ENCODE data around the gene ABCD1. TPM values are rescaled to one million over a fixed set of nuclear protein-coding genes. Genes with fewer than 3 reads are reported as not detected.

Gene ABCD1
- total RNA-seq, 1 experiment from 2014 or later: 9.1 TPM

DNA sequence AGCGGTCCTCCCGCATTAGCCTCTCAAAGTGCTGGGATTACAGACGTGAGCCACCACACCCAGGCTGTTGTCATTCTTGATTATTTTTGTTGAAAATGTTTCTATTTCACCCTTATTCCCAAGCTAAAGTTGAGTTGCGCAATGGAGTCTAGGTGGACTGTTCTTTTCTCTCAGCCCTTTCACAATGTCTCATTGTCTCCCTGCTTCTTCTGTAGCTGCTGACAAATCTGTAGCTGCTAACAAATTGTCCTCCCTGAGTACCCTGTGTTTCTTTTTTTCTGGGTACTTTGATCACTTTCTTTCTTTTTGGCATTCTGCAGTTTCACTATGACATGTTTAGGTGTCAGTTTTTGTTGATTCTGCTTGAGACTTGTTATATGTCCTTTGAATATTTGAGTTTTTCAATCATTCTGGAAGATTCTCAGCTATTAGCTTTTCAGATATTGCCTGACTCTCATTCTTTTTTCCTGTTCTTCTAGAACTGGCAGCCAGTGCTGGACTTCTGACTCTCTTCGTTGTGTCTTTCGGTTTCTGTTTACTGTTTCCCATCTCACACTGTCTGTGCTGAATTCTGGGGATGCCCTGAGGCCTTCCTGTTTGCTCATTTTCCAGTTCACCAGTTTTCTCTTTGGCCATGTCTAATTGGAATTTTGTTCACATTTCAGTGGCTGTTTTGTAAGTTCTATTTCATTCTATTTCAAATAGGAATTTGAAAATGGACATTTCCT lies 6.6 kb downstream of the ABCD1 start:
- DNase-seq (ENCODE audit: low spot score) (no peak), ATAC-seq (no peak)
- Mint-ChIP-seq H3K27me3 (ENCODE audit: low read depth) (no peaks in the 10 kb centered on the region; the same call in 1 of the 2 replicates), H3K27ac (no peak overlapping the region), H3K4me3 (no peak overlapping the region), H3K4me1 (peaks cover 18% of the 10 kb centered on the region), H3K36me3 (peaks cover 11% of the 10 kb centered on the region), H3K9me3 (peaks cover 13% of the 10 kb centered on the region)
- ChIA-PET CTCF (no interaction called here), POLR2A (no interaction called here)
- TF ChIP-seq TCF7 (CRISPR knock-in tag; IDR thresholded peaks at IDR 0.05; ENCODE audit: low read depth): no peak
- no peak for TF ChIP-seq MYBL2 (CRISPR knock-in tag; IDR thresholded peaks at IDR 0.05)
- no peak for TF ChIP-seq ZNF121 (CRISPR knock-in tag; IDR thresholded peaks at IDR 0.05)
- no peak for TF ChIP-seq FOXP1 (CRISPR knock-in tag; IDR thresholded peaks at IDR 0.05; ENCODE audit: borderline replicate concordance)
- TF ChIP-seq SMAD3 (CRISPR knock-in tag; IDR thresholded peaks at IDR 0.05; ENCODE audit: borderline replicate concordance): no peak
- TF ChIP-seq, protein P1, sequence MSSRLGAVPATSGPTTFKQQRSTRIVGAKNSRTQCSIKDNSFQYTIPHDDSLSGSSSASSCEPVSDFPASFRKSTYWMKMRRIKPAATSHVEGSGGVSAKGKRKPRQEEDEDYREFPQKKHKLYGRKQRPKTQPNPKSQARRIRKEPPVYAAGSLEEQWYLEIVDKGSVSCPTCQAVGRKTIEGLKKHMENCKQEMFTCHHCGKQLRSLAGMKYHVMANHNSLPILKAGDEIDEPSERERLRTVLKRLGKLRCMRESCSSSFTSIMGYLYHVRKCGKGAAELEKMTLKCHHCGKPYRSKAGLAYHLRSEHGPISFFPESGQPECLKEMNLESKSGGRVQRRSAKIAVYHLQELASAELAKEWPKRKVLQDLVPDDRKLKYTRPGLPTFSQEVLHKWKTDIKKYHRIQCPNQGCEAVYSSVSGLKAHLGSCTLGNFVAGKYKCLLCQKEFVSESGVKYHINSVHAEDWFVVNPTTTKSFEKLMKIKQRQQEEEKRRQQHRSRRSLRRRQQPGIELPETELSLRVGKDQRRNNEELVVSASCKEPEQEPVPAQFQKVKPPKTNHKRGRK (CRISPR knock-in tag; IDR thresholded peaks at IDR 0.05; ENCODE audit: borderline replicate concordance): no peak
- TF ChIP-seq GABPB1 (CRISPR knock-in tag; IDR thresholded peaks at IDR 0.05): no peak
- no peak for TF ChIP-seq ZNF416 (CRISPR knock-in tag; IDR thresholded peaks at IDR 0.05)
- TF ChIP-seq PRRX2 (CRISPR knock-in tag; IDR thresholded peaks at IDR 0.05): no peak
- TF ChIP-seq, protein P2, sequence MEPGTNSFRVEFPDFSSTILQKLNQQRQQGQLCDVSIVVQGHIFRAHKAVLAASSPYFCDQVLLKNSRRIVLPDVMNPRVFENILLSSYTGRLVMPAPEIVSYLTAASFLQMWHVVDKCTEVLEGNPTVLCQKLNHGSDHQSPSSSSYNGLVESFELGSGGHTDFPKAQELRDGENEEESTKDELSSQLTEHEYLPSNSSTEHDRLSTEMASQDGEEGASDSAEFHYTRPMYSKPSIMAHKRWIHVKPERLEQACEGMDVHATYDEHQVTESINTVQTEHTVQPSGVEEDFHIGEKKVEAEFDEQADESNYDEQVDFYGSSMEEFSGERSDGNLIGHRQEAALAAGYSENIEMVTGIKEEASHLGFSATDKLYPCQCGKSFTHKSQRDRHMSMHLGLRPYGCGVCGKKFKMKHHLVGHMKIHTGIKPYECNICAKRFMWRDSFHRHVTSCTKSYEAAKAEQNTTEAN (CRISPR knock-in tag; IDR thresholded peaks at IDR 0.05): no peak
- no peak for TF ChIP-seq SMAD4 (CRISPR knock-in tag; IDR thresholded peaks at IDR 0.05)
- TF ChIP-seq, protein P3, sequence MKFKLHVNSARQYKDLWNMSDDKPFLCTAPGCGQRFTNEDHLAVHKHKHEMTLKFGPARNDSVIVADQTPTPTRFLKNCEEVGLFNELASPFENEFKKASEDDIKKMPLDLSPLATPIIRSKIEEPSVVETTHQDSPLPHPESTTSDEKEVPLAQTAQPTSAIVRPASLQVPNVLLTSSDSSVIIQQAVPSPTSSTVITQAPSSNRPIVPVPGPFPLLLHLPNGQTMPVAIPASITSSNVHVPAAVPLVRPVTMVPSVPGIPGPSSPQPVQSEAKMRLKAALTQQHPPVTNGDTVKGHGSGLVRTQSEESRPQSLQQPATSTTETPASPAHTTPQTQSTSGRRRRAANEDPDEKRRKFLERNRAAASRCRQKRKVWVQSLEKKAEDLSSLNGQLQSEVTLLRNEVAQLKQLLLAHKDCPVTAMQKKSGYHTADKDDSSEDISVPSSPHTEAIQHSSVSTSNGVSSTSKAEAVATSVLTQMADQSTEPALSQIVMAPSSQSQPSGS (CRISPR knock-in tag; IDR thresholded peaks at IDR 0.05; ENCODE audit: borderline replicate concordance, low read depth): no peak
- TF ChIP-seq NFATC4 (CRISPR knock-in tag; IDR thresholded peaks at IDR 0.05): no peak
- TF ChIP-seq, protein P4, sequence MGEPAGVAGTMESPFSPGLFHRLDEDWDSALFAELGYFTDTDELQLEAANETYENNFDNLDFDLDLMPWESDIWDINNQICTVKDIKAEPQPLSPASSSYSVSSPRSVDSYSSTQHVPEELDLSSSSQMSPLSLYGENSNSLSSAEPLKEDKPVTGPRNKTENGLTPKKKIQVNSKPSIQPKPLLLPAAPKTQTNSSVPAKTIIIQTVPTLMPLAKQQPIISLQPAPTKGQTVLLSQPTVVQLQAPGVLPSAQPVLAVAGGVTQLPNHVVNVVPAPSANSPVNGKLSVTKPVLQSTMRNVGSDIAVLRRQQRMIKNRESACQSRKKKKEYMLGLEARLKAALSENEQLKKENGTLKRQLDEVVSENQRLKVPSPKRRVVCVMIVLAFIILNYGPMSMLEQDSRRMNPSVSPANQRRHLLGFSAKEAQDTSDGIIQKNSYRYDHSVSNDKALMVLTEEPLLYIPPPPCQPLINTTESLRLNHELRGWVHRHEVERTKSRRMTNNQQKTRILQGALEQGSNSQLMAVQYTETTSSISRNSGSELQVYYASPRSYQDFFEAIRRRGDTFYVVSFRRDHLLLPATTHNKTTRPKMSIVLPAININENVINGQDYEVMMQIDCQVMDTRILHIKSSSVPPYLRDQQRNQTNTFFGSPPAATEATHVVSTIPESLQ (CRISPR knock-in tag; IDR thresholded peaks at IDR 0.05): no peak
- TF ChIP-seq, protein P5, sequence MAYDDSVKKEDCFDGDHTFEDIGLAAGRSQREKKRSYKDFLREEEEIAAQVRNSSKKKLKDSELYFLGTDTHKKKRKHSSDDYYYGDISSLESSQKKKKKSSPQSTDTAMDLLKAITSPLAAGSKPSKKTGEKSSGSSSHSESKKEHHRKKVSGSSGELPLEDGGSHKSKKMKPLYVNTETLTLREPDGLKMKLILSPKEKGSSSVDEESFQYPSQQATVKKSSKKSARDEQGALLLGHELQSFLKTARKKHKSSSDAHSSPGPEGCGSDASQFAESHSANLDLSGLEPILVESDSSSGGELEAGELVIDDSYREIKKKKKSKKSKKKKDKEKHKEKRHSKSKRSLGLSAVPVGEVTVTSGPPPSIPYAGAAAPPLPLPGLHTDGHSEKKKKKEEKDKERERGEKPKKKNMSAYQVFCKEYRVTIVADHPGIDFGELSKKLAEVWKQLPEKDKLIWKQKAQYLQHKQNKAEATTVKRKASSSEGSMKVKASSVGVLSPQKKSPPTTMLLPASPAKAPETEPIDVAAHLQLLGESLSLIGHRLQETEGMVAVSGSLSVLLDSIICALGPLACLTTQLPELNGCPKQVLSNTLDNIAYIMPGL (CRISPR knock-in tag; IDR thresholded peaks at IDR 0.05): no peak
- TF ChIP-seq, protein P6, sequence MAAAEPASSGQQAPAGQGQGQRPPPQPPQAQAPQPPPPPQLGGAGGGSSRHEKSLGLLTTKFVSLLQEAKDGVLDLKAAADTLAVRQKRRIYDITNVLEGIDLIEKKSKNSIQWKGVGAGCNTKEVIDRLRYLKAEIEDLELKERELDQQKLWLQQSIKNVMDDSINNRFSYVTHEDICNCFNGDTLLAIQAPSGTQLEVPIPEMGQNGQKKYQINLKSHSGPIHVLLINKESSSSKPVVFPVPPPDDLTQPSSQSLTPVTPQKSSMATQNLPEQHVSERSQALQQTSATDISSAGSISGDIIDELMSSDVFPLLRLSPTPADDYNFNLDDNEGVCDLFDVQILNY (CRISPR knock-in tag; IDR thresholded peaks at IDR 0.05): no peak

DNA sequence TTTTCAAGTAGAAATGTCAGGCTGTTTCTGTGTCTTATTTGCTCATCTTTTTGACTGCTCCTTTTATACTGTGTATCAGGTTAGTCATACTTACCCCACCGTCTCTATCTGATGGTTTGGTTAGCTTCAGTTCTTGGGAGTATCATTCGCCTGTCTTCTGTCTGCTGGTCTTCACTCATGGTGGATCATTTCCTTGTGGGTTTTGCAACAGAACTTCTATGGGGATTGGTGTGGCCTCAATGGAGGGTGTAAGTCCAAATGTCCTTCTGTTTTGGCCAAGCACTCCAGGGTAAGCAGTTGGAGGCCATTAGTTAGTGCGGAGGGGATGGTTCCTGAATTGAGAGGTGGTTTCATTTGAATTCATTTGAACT lies 7.2 kb downstream of the ABCD1 start:
- no peak overlapping the region for H3K27ac Mint-ChIP-seq

More for the DNA sequence above, 7.2 kb downstream of the ABCD1 start:
- no peak for TF ChIP-seq NR2C2 (CRISPR knock-in tag; IDR thresholded peaks at IDR 0.05)
- no peak for TF ChIP-seq GTF2I (CRISPR knock-in tag; conservative IDR thresholded peaks at IDR 0.05)
- TF ChIP-seq, protein P7, sequence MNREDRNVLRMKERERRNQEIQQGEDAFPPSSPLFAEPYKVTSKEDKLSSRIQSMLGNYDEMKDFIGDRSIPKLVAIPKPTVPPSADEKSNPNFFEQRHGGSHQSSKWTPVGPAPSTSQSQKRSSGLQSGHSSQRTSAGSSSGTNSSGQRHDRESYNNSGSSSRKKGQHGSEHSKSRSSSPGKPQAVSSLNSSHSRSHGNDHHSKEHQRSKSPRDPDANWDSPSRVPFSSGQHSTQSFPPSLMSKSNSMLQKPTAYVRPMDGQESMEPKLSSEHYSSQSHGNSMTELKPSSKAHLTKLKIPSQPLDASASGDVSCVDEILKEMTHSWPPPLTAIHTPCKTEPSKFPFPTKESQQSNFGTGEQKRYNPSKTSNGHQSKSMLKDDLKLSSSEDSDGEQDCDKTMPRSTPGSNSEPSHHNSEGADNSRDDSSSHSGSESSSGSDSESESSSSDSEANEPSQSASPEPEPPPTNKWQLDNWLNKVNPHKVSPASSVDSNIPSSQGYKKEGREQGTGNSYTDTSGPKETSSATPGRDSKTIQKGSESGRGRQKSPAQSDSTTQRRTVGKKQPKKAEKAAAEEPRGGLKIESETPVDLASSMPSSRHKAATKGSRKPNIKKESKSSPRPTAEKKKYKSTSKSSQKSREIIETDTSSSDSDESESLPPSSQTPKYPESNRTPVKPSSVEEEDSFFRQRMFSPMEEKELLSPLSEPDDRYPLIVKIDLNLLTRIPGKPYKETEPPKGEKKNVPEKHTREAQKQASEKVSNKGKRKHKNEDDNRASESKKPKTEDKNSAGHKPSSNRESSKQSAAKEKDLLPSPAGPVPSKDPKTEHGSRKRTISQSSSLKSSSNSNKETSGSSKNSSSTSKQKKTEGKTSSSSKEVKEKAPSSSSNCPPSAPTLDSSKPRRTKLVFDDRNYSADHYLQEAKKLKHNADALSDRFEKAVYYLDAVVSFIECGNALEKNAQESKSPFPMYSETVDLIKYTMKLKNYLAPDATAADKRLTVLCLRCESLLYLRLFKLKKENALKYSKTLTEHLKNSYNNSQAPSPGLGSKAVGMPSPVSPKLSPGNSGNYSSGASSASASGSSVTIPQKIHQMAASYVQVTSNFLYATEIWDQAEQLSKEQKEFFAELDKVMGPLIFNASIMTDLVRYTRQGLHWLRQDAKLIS (CRISPR knock-in tag; IDR thresholded peaks at IDR 0.05; ENCODE audit: borderline replicate concordance): no peak
- no peak for TF ChIP-seq SMAD3 (CRISPR knock-in tag; IDR thresholded peaks at IDR 0.05; ENCODE audit: borderline replicate concordance)
- TF ChIP-seq, protein P8, sequence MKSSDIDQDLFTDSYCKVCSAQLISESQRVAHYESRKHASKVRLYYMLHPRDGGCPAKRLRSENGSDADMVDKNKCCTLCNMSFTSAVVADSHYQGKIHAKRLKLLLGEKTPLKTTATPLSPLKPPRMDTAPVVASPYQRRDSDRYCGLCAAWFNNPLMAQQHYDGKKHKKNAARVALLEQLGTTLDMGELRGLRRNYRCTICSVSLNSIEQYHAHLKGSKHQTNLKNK (CRISPR knock-in tag; IDR thresholded peaks at IDR 0.05): no peak
- no peak for TF ChIP-seq TCF7 (CRISPR knock-in tag; IDR thresholded peaks at IDR 0.05; ENCODE audit: low read depth)
- no peak for DNase-seq (ENCODE audit: low spot score)
- peaks cover 13% of the 10 kb centered on the region for H3K9me3 Mint-ChIP-seq
- H3K4me3 Mint-ChIP-seq: no peak overlapping the region
- no peak for ATAC-seq
- ChIA-PET POLR2A (no interaction called here), CTCF (no interaction called here)
- H3K27me3 Mint-ChIP-seq (ENCODE audit: low read depth): no peaks in the 10 kb centered on the region; the same call in 1 of the 2 replicates
- H3K36me3 Mint-ChIP-seq: peaks cover 11% of the 10 kb centered on the region
- peaks cover 17% of the 10 kb centered on the region for H3K4me1 Mint-ChIP-seq
